Chondrocyte (in vitro differentiated cells): ENCODE results near the gene RNF11. TPM values are rescaled to one million over a fixed set of nuclear protein-coding genes. Genes with fewer than 3 reads are reported as not detected.

Source experiments
- DNase-seq: peaks from one replicate; pipeline ENCODE4 v3.0.0; 2021; ENCODE audit warnings: mixed read lengths, low spot score
- H3K27ac Mint-ChIP-seq: one replicate; pipeline ENCODE4 v1.8.0; 2021; ENCODE audit warnings: mild to moderate bottlenecking, moderate library complexity, mixed read lengths; ENCODE audit not compliant: unreplicated experiment
- H3K27me3 Mint-ChIP-seq: 2 replicates; pipeline ENCODE4 v1.8.0; 2021; ENCODE audit warnings: low read depth, mixed read lengths
- H3K36me3 Mint-ChIP-seq: 2 replicates; pipeline ENCODE4 v1.8.0; 2021; ENCODE audit warnings: low read depth, mixed read lengths
- H3K4me1 Mint-ChIP-seq: 2 replicates; pipeline ENCODE4 v1.8.0; 2021; ENCODE audit warnings: low read depth, mild to moderate bottlenecking, mixed read lengths
- H3K4me3 Mint-ChIP-seq: one replicate; pipeline ENCODE4 v1.8.0; 2021; ENCODE audit warnings: mild to moderate bottlenecking, moderate library complexity, mixed read lengths; ENCODE audit not compliant: unreplicated experiment
- H3K9me3 Mint-ChIP-seq: 2 replicates; pipeline ENCODE4 v1.8.0; 2021; ENCODE audit warnings: low read depth, mixed read lengths
- CTCF ChIP-seq: fragments of 200-600 bp; sonication (generic); IDR thresholded peaks from 2 replicates; pipeline ENCODE4 v1.5.0; 2021; ENCODE audit warnings: antibody characterized with exemption, mild to moderate bottlenecking, moderate library complexity
- total RNA-seq: library from RNA; stranded (reverse); gene quantifications from 3 replicates; pipeline ENCODE4 v1.2.1, GENCODE V29; 2021

RNF11 gene
- total RNA-seq, 1 donor from 2014 or later = 131 TPM

GRCh38 chr1:51252366-51252765, 16.3 kb downstream of the RNF11 start:
- Mint-ChIP-seq H3K9me3 (no peaks in the 10 kb centered on the region), H3K4me1 (peaks cover 46% of the 10 kb centered on the region), H3K4me3 (no peak overlapping the region), H3K27ac (peak overlapping the region; percentile 36), H3K27me3 (no peaks in the 10 kb centered on the region), H3K36me3 (no peaks in the 10 kb centered on the region)
- no peak for TF ChIP-seq CTCF
- no peak for DNase-seq

GRCh38 chr1:51253691-51254090, 17.6 kb downstream of the RNF11 start:
- H3K9me3 Mint-ChIP-seq = no peaks in the 10 kb centered on the region
- H3K36me3 Mint-ChIP-seq = no peaks in the 10 kb centered on the region
- peaks cover 44% of the 10 kb centered on the region for H3K4me1 Mint-ChIP-seq
- peak overlapping the region; percentile 74 for H3K27ac Mint-ChIP-seq
- H3K4me3 Mint-ChIP-seq = no peak overlapping the region
- DNase-seq = no peak
- H3K27me3 Mint-ChIP-seq = no peaks in the 10 kb centered on the region
- no peak for TF ChIP-seq CTCF

GRCh38 chr1:51255331-51255730, 19.3 kb downstream of the RNF11 start:
- no peak for TF ChIP-seq CTCF
- Mint-ChIP-seq H3K9me3 (no peaks in the 10 kb centered on the region), H3K4me1 (peaks cover 52% of the 10 kb centered on the region), H3K36me3 (no peaks in the 10 kb centered on the region), H3K27me3 (no peaks in the 10 kb centered on the region), H3K4me3 (no peak overlapping the region), H3K27ac (peak overlapping the region; percentile 1)
- DNase-seq = no peak

- no peak for TF ChIP-seq CTCF
- peak overlapping the region; percentile 93 for H3K27ac Mint-ChIP-seq
- peaks cover 96% of the 10 kb centered on the region for H3K4me1 Mint-ChIP-seq
- H3K9me3 Mint-ChIP-seq = no peaks in the 10 kb centered on the region
- H3K27me3 Mint-ChIP-seq = no peaks in the 10 kb centered on the region
- no peaks in the 10 kb centered on the region for H3K36me3 Mint-ChIP-seq
- DNase-seq = no peak
- H3K4me3 Mint-ChIP-seq = no peak overlapping the region
Measured at GRCh38 chr1:51263147-51263877, 27.2 kb downstream of the RNF11 start.

GRCh38 chr1:51264451-51264850, 28.4 kb downstream of the RNF11 start:
- TF ChIP-seq CTCF = no peak
- Mint-ChIP-seq H3K4me3 (peak overlapping the region; percentile 24), H3K36me3 (peaks cover 1% of the 10 kb centered on the region), H3K27me3 (no peaks in the 10 kb centered on the region), H3K27ac (peak overlapping the region; percentile 91), H3K4me1 (peaks cover 96% of the 10 kb centered on the region), H3K9me3 (no peaks in the 10 kb centered on the region)
- no peak for DNase-seq
